Measurements from ENCODE around the gene MOCOS. TPM values are rescaled to one million over a fixed set of nuclear protein-coding genes. Genes with fewer than 3 reads are reported as not detected.

MOCOS gene
- polyA plus RNA-seq, 5 donors: 0.64 to 1.2 (median 1.1) TPM

- DNase-seq: no peak
Measured at GRCh38 chr18:36176711-36177110, 10.6 kb upstream of the MOCOS start.

- DNase-seq: no peak
Measured at GRCh38 chr18:36177913-36178312, 9.4 kb upstream of the MOCOS start.

- DNase-seq: peak; percentile 28 to 47
Measured at GRCh38 chr18:36179562-36180355, 7.5 kb upstream of the MOCOS start.

- DNase-seq: no peak
Measured at GRCh38 chr18:36181441-36181840, 5.9 kb upstream of the MOCOS start.

GRCh38 chr18:36181898-36182506 is 5.3 kb upstream of the MOCOS start:
- no peak for DNase-seq

GRCh38 chr18:36183033-36183432 is 4.3 kb upstream of the MOCOS start:
- no peak for DNase-seq

GRCh38 chr18:36183987-36184386 is 3.3 kb upstream of the MOCOS start:
- DNase-seq: no peak

GRCh38 chr18:36185157-36185556 is 2.1 kb upstream of the MOCOS start:
- no peak for DNase-seq

- no peak for DNase-seq
Measured at GRCh38 chr18:36185901-36186460, 1.3 kb upstream of the MOCOS start.

GRCh38 chr18:36186461-36187192 is 670 bp upstream of the MOCOS start:
- no peak for DNase-seq

GRCh38 chr18:36187826-36188721 is 777 bp downstream of the MOCOS start:
- DNase-seq: no peak

GRCh38 chr18:36188916-36189315 is 1.6 kb downstream of the MOCOS start:
- DNase-seq: no peak

- no peak for DNase-seq
Measured at GRCh38 chr18:36189486-36189885, 2.2 kb downstream of the MOCOS start.

- DNase-seq: no peak
Measured at GRCh38 chr18:36191286-36191685, 4.0 kb downstream of the MOCOS start.

GRCh38 chr18:36191711-36192110 is 4.4 kb downstream of the MOCOS start:
- DNase-seq: no peak

GRCh38 chr18:36194600-36195315 is 7.5 kb downstream of the MOCOS start:
- DNase-seq: no peak

- no peak for DNase-seq
Measured at GRCh38 chr18:36195427-36196122, 8.3 kb downstream of the MOCOS start.

GRCh38 chr18:36196238-36196995 is 9.1 kb downstream of the MOCOS start:
- DNase-seq: no peak

- DNase-seq: no peak
Measured at GRCh38 chr18:36197511-36198166, 10.3 kb downstream of the MOCOS start.

All from right lung (tissue), 5 donors.